ENCODE measurements around the gene DNAJC16.

The DNAJC16 gene

DNA sequence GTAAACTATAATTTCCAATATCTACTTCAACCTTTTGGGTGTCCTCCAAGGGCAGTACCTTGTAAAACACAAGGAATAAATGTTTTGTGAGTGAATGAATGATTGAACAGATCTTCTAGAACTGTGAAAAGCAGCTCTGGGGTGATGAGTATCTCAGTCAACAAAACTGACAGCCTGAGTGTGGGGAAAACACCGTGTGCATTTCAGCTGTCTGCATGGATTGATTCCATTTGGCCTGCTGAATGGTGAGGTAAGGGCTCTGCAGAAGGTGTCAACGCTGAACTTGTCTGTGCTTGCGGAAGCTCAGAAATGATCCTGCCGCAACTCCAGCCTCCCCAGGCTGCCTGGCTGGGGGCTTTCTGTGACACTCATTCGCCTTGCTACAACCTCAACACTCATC lies 65.6 kb downstream of the DNAJC16 start:
- H3K4me3 ChIP-seq (ENCODE audit: insufficient read depth, low read length, poor library complexity, severe bottlenecking), result no peak overlapping the region
- H3K9ac ChIP-seq (ENCODE audit: low read length), result no peak overlapping the region
- H3K9me3 ChIP-seq (ENCODE audit: insufficient read depth, low read length), result no peaks in the 10 kb centered on the region
- H3K9me2 ChIP-seq (replicated peaks; ENCODE audit: insufficient read depth, low read length), result no peaks in the 10 kb centered on the region
- H4K20me1 ChIP-seq (ENCODE audit: low read depth, low read length), result no peaks in the 10 kb centered on the region
- H3K4me2 ChIP-seq (ENCODE audit: low read depth, low read length, poor library complexity, severe bottlenecking), result no peak overlapping the region
- TF ChIP-seq, protein P1, sequence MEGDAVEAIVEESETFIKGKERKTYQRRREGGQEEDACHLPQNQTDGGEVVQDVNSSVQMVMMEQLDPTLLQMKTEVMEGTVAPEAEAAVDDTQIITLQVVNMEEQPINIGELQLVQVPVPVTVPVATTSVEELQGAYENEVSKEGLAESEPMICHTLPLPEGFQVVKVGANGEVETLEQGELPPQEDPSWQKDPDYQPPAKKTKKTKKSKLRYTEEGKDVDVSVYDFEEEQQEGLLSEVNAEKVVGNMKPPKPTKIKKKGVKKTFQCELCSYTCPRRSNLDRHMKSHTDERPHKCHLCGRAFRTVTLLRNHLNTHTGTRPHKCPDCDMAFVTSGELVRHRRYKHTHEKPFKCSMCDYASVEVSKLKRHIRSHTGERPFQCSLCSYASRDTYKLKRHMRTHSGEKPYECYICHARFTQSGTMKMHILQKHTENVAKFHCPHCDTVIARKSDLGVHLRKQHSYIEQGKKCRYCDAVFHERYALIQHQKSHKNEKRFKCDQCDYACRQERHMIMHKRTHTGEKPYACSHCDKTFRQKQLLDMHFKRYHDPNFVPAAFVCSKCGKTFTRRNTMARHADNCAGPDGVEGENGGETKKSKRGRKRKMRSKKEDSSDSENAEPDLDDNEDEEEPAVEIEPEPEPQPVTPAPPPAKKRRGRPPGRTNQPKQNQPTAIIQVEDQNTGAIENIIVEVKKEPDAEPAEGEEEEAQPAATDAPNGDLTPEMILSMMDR (IDR thresholded peaks at IDR 0.05; ENCODE audit: insufficient read depth, low read length, poor library complexity, severe bottlenecking), result no peak
- TF ChIP-seq EZH2phosphoT487 (conservative IDR thresholded peaks at IDR 0.05; ENCODE audit: low read length), result no peak
- H2AFZ ChIP-seq (ENCODE audit: low read depth, low read length, severe bottlenecking), result no peak overlapping the region
- H3K36me3 ChIP-seq (ENCODE audit: low read length), result no peaks in the 10 kb centered on the region
- H3K27ac ChIP-seq (ENCODE audit: low read depth, low read length), result no peak overlapping the region
- H3K79me2 ChIP-seq (ENCODE audit: insufficient read depth, low read length), result no peaks in the 10 kb centered on the region
- no peaks in the 10 kb centered on the region for H3K27me3 ChIP-seq (ENCODE audit: low read length)
- H3F3A ChIP-seq (ENCODE audit: insufficient read depth), result no peaks in the 10 kb centered on the region

DNA sequence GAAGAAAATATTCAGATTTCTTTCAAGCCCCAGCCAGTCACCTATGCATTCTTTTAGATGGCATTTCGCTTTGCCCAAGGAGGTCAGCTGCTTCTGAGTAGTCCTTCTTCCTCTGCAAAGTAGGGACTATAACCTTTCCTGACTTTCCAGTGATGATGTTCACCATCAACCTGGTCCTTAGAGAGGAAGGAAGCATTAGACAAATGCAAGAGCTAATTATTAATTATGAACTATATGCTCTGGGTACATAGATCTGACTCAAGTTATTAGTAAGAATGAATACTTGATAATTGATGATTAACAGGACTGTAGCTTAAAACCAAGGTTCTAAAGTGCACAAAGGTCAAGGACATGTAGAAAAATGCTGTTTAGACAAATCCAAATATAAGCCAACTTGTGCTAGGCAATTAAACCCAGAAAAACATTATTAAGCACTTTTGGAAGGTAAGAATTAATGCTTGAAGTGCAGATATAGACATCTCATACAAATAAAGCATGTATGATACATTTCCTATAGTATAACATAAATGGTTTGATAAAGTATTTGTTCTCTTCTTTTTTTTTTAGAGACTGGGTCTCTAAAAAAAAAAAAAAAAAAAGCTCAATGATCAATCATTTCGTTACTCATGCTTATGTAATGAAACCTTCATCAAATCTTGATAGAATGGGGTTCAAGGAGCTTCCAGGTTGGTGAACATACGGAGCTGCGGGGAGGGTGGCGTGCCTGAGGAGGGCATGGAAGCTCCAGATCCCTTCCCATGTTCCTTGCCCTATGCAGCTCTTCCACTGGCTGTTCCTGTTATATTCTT lies 69.4 kb downstream of the DNAJC16 start:
- no peaks in the 10 kb centered on the region for H4K20me1 ChIP-seq (ENCODE audit: low read depth, low read length)
- no peak overlapping the region for H3K27ac ChIP-seq (ENCODE audit: low read depth, low read length)
- H3F3A ChIP-seq (ENCODE audit: insufficient read depth), result no peaks in the 10 kb centered on the region
- H3K79me2 ChIP-seq (ENCODE audit: insufficient read depth, low read length), result no peaks in the 10 kb centered on the region
- H2AFZ ChIP-seq (ENCODE audit: low read depth, low read length, severe bottlenecking), result no peak overlapping the region
- TF ChIP-seq EZH2phosphoT487 (conservative IDR thresholded peaks at IDR 0.05; ENCODE audit: low read length), result no peak
- TF ChIP-seq, protein P1 (IDR thresholded peaks at IDR 0.05; ENCODE audit: insufficient read depth, low read length, poor library complexity, severe bottlenecking), result no peak
- H3K4me3 ChIP-seq (ENCODE audit: insufficient read depth, low read length, poor library complexity, severe bottlenecking), result no peak overlapping the region
- no peaks in the 10 kb centered on the region for H3K27me3 ChIP-seq (ENCODE audit: low read length)
- no peak overlapping the region for H3K9ac ChIP-seq (ENCODE audit: low read length)
- no peaks in the 10 kb centered on the region for H3K9me2 ChIP-seq (replicated peaks; ENCODE audit: insufficient read depth, low read length)
- no peaks in the 10 kb centered on the region for H3K36me3 ChIP-seq (ENCODE audit: low read length)
- H3K9me3 ChIP-seq (ENCODE audit: insufficient read depth, low read length), result no peaks in the 10 kb centered on the region
- H3K4me2 ChIP-seq (ENCODE audit: low read depth, low read length, poor library complexity, severe bottlenecking), result no peak overlapping the region

DNA sequence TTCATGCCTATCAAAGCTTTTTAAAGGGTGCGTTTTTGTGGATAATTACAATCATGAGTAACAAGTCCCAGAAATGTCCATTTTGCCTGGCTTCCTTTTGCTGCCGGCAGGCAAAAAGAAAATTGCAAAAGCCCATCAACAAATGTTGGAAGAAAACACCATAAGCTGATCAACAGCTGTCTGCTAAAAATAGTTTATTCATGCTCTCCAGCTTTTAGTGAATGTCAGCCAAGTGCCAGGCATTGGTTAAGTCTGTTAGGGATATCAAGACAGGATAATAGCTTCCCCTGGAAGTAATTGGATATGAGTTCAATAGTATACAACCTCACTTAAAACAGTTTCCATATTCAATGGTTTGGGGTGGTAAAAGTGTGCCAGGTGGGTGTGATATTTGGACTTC lies 71.8 kb downstream of the DNAJC16 start:
- Histone ChIP-seq H2AFZ (ENCODE audit: low read depth, low read length, severe bottlenecking) (no peak overlapping the region), H3K36me3 (ENCODE audit: low read length) (no peaks in the 10 kb centered on the region), H3K9me3 (ENCODE audit: insufficient read depth, low read length) (no peaks in the 10 kb centered on the region), H3F3A (ENCODE audit: insufficient read depth) (no peaks in the 10 kb centered on the region), H3K27ac (ENCODE audit: low read depth, low read length) (no peak overlapping the region), H3K9ac (ENCODE audit: low read length) (no peak overlapping the region), H3K79me2 (ENCODE audit: insufficient read depth, low read length) (no peaks in the 10 kb centered on the region), H3K4me2 (ENCODE audit: low read depth, low read length, poor library complexity, severe bottlenecking) (no peak overlapping the region), H3K27me3 (ENCODE audit: low read length) (no peaks in the 10 kb centered on the region), H4K20me1 (ENCODE audit: low read depth, low read length) (no peaks in the 10 kb centered on the region), H3K9me2 (replicated peaks; ENCODE audit: insufficient read depth, low read length) (no peaks in the 10 kb centered on the region), H3K4me3 (ENCODE audit: insufficient read depth, low read length, poor library complexity, severe bottlenecking) (no peak overlapping the region)
- no peak for TF ChIP-seq EZH2phosphoT487 (conservative IDR thresholded peaks at IDR 0.05; ENCODE audit: low read length)
- TF ChIP-seq, protein P1 (IDR thresholded peaks at IDR 0.05; ENCODE audit: insufficient read depth, low read length, poor library complexity, severe bottlenecking), result no peak

Measured in SU-DHL-6 (cell line).